ENCODE results near the gene EXD2.
"Not testable (repeated sequence)": the region's sequence is repeated elsewhere in the genome, so short reads cannot be mapped to it uniquely, and the experiment has no call there.

The EXD2 gene

GRCh38 chr14:69191340-69192111 lies at the start of gene EXD2:
Gene EXD2 (plus strand): TSS chr14:69191498. CDS start chr14:69209471, 17,973 bp downstream.
- peak; percentile 71 for DNase-seq

GRCh38 chr14:69141550-69141949 lies 49.7 kb upstream of the EXD2 start:
- DNase-seq = no peak

DNA sequence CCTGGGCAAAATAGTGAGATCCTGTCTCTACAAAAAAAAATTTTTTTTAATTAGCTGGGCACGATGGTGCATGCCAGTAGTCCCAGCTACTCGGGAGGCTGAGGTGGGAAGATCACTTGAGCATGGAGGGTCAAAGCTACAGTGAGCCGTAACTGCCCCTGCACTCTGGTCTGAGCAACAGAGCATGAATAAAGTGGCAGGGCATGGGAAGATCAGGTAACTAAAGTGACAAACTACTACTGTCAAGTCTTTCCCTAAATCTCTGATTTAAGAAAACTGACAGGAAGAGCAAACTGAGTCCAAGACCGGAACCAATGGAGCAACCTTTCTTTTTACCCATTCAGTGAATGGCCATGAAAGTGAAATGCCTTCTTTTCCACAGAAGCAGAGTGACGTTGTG lies 49.2 kb upstream of the EXD2 start:
- DNase-seq = no peak

- DNase-seq = no peak
Measured at GRCh38 chr14:69149461-69150244, 41.6 kb upstream of the EXD2 start.

DNA sequence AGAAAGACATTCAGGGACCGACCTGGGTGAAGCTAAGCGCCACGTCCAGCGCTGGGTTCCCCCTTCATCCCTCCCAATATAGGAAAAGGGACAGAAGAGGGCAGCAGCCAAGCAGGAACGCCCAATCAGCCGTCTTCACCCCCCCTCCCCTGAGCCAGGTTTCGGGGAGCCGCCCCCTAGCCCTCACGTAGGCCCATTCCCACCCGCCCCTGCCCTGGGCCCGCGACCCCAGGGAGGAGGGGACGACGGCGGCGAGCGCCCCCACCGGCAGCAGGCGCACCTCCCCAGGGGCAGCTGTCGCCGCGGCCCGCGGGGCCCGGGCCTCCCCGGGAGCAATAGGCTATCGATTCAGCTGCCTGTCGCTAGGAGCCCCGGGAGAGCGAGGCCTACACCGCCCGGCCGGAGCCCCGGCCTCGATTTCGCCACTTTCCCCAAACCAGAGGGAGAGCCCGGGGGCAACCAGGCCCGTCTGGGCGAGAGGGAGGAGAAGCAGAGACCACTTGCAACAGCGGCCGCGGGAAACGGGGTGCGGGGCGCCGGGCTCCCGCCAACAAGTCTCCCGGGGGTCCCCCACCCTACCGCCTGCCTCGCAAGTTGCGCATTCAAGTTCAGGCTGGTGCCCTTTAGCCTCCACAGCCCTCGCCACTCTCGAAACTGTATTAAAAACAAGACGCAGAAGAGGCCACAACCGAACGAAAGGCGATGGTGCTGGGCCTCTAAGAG lies 39.7 kb upstream of the EXD2 start:
- peak; percentile 86 for DNase-seq

DNA sequence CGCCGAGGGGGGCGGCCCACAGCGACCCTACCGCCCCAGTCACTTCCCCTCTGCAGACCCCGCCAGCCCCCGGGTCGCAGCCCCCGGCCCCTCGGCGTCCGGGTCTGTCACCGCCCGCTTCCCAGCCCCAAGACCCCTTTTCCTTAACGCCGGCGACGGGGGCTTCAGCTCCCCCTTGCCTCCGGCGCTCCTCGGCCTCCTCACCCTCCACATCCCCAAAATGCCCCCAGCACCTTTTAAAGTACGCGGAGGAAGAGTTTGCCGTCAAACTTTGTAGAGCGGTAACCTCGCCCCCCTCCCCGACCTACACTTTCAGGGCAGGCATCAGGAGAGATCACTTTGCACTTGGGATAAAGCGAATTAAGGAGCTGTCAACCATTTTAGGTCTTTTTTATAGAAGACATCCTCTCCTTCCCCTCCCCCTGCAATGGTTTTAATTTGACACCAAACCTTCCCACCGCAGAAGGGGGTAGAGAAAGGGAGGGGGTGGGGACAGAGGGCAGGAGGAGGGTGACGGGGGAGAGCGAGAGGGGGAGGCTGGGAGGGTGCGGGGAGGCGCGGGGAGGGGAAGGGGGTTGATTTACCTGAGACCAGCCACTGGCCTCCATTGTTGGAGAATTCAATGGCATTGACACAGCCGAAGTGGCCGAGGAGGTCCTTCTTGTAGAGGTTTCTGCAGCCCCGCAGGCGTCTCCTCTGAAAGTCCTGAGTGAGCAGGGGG lies 39.0 kb upstream of the EXD2 start:
- peak; percentile 62 for DNase-seq

DNA sequence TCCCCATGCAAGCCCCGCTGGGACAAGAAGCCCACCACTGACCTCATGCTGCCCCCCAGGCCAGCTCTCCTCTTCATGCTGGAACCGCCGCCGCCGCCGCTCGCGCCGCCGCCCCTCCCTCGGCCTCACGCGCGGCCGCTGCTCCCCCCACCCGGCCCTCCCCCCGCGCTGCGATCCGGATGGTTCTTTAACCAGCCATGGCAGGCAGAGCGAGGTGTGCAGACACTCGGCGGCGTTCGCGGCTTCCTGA lies 38.5 kb upstream of the EXD2 start, which contains the start of gene DCAF5:
TSS of gene DCAF5 (minus strand) at position 218 of the 250 bp plus-strand sequence. CDS start at position 77, 141 bp downstream.
- DNase-seq = peak; percentile 95

GRCh38 chr14:69153152-69153872 lies 38.0 kb upstream of the EXD2 start:
- DNase-seq = no peak

GRCh38 chr14:69153873-69154270 lies 37.4 kb upstream of the EXD2 start:
- no peak for DNase-seq

- DNase-seq = no peak
Measured at GRCh38 chr14:69154779-69155178, 36.5 kb upstream of the EXD2 start.

DNA sequence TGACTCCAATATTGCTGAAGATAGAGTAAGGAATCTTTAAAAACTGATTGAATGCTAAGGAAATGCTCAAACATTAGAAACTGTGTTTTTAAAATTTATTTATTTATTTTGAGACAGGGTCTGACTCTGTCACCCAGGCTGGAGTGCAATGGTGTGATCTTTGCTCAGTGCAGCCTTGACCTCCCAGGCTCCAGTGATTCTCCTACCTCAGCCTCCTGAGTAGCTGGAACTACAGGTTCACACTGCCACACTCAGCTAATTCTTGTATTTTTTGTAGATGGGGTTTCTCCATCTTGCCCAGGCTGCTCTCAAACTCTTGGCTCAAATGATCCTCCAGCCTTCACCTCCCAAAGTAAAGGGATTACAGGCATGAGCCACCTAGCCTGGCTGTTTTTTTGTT lies 35.1 kb upstream of the EXD2 start:
- DNase-seq = no peak

- DNase-seq = no peak
Measured at GRCh38 chr14:69161590-69161989, 29.7 kb upstream of the EXD2 start.

GRCh38 chr14:69165787-69166186 lies 25.5 kb upstream of the EXD2 start:
- not testable (repeated sequence) for DNase-seq

- no peak for DNase-seq
Measured at GRCh38 chr14:69170839-69171238, 20.5 kb upstream of the EXD2 start.

GRCh38 chr14:69171569-69171968 lies 19.7 kb upstream of the EXD2 start:
- no peak for DNase-seq

DNA sequence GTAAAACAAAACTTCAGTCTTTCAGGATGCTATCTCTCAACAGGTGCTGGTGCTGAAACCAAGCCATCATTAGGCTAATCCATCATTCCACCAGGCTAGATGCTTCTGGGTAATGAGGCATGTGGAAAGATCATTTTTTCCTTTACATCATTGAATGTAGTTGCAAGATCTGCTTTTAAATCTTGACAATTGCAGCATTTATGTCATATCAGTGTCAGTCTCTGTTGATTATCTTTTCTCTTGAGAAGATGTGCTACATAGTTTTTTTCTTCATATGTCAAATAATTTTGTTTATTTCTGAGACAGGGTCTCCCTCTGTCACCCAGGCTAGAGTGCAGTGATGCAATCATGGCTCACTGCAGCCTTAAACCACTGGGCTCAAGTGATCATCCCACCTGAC lies 16.2 kb upstream of the EXD2 start:
- DNase-seq = no peak

- DNase-seq = no peak
Measured at GRCh38 chr14:69181491-69181890, 9.8 kb upstream of the EXD2 start.

DNA sequence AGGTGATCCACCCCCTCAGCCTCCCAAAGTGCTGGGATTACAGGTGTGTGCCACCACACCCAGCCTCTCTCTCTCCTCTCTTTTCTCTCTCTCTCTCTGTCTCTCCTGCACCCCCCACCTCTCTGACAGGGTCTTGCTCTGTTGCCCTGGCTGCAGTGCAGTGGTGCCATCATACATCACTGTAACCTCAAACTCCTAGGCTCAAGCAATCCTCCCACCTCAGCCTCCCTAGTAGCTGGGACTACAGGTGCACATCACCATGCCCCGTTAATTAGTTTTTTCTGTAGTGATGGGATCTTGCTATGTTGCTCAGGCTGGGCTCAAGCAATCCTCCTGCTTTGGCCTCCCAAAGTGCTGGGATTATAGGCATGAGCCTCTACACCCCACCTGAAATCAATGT lies 8.7 kb upstream of the EXD2 start:
- not testable (repeated sequence) for DNase-seq

GRCh38 chr14:69183735-69184134 lies 7.6 kb upstream of the EXD2 start:
- no peak for DNase-seq

DNA sequence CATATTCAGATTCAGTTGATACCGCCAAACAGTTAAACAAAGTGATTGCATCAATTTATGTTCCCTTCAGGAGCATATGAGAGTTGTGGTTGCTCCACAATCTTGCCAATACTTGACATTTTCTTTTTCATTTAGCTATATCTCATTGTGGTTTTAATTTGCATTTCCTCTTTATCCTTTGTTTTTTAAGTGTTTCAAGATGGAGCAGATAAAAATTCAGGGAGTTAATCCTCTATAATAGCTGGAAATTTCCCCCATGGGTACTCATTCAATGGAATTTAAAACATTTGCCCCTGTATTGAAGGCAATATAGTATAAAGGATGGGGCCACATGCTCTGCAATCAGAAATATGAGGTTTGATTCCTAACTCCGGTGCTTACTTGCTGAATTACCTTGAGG lies 1.1 kb upstream of the EXD2 start:
- DNase-seq = no peak

DNA sequence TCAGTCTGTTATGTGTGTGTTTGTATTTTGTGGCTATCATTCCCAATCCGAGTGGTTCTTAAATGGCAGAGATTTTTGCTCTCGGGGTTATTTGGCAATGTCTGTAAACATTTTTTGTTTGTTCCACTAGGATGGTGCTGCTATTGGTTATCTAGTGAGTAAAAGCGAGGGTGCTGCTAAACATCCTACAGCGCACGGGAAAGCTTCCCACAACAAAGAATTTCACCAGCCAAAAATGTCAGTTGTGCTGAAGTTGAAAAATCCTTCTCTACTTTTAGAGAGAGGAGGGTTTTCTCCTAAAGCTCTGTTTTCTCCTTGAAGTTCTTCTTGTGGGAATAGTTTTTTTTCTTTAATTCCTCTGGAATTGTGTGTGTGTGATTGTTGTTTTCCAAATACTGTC lies 2.4 kb downstream of the EXD2 start:
- no peak for DNase-seq

- no peak for DNase-seq
Measured at GRCh38 chr14:69199786-69200185, 8.5 kb downstream of the EXD2 start.

Measured in CD4-positive, alpha-beta T cell treated with Interleukin-15 for 1 hour (primary cell).